ELF-1 (cell line): Measurements from ENCODE around the gene TSC22D2.

ENCODE experiments used
- DNase-seq: peaks from one replicate; pipeline ENCODE4 v3.0.0-alpha.2; 2016; ENCODE audit warnings: low read depth, low spot score

TSC22D2 gene

GRCh38 chr3:150408221-150409124, at the start of gene TSC22D2:
Gene TSC22D2, plus strand, starts transcription at chr3:150408298. Its CDS starts 1,053 bp downstream, at chr3:150409351.
- DNase-seq, result peak; percentile 97

- no peak for DNase-seq
Measured at GRCh38 chr3:150359381-150359780, 48.7 kb upstream of the TSC22D2 start.

- DNase-seq, result no peak
Measured at GRCh38 chr3:150360966-150361365, 47.1 kb upstream of the TSC22D2 start.

GRCh38 chr3:150362515-150363302, 45.4 kb upstream of the TSC22D2 start:
- DNase-seq, result no peak

- DNase-seq, result no peak
Measured at GRCh38 chr3:150363420-150363819, 44.7 kb upstream of the TSC22D2 start.

GRCh38 chr3:150365132-150365604, 42.9 kb upstream of the TSC22D2 start:
- DNase-seq, result no peak

- DNase-seq, result no peak
Measured at GRCh38 chr3:150367757-150368156, 40.3 kb upstream of the TSC22D2 start.

GRCh38 chr3:150370122-150370602, 37.9 kb upstream of the TSC22D2 start:
- peak; percentile 77 for DNase-seq

GRCh38 chr3:150370999-150371398, 37.1 kb upstream of the TSC22D2 start:
- no peak for DNase-seq

- peak; percentile 42 for DNase-seq
Measured at GRCh38 chr3:150371741-150372254, 36.3 kb upstream of the TSC22D2 start.

GRCh38 chr3:150372320-150372719, 35.8 kb upstream of the TSC22D2 start:
- DNase-seq, result no peak

GRCh38 chr3:150372722-150373121, 35.4 kb upstream of the TSC22D2 start:
- peak; percentile 29 for DNase-seq

- DNase-seq, result no peak
Measured at GRCh38 chr3:150373234-150373875, 34.7 kb upstream of the TSC22D2 start.

GRCh38 chr3:150374975-150375374, 33.1 kb upstream of the TSC22D2 start:
- no peak for DNase-seq

- no peak for DNase-seq
Measured at GRCh38 chr3:150376001-150376848, 31.9 kb upstream of the TSC22D2 start.

GRCh38 chr3:150377601-150378300, 30.3 kb upstream of the TSC22D2 start:
- no peak for DNase-seq

- no peak for DNase-seq
Measured at GRCh38 chr3:150378301-150378748, 29.8 kb upstream of the TSC22D2 start.

GRCh38 chr3:150379469-150379868, 28.6 kb upstream of the TSC22D2 start:
- DNase-seq, result no peak

- DNase-seq, result peak; percentile 87
Measured at GRCh38 chr3:150384296-150385212, 23.5 kb upstream of the TSC22D2 start.
